ACC112 (cell line): ENCODE results near the gene C12orf57.

Experiments
- H2AFZ ChIP-seq: fragments of 200-600 bp; sonication (generic); one replicate; pipeline ENCODE4 v1.6.0; 2017; ENCODE audit warnings: antibody characterized with exemption, low read length; ENCODE audit not compliant: unreplicated experiment
- H3K27ac ChIP-seq: fragments of 200-600 bp; sonication (generic); 2 replicates; pipeline ENCODE4 v1.5.1; 2014; ENCODE audit warnings: low read depth, mild to moderate bottlenecking, antibody characterized with exemption, low read length, moderate library complexity
- H3K27me3 ChIP-seq: fragments of 200-600 bp; sonication (generic); 2 replicates; pipeline ENCODE4 v1.6.1; 2014; ENCODE audit warnings: mild to moderate bottlenecking, antibody characterized with exemption, low read length, moderate library complexity, mixed read lengths; ENCODE audit not compliant: insufficient read depth
- H3K36me3 ChIP-seq: fragments of 200-600 bp; sonication (generic); 2 replicates; pipeline ENCODE4 v1.6.1; 2016; ENCODE audit warnings: mild to moderate bottlenecking, antibody characterized with exemption, low read length, moderate library complexity, mixed read lengths; ENCODE audit not compliant: insufficient read depth
- H3K4me1 ChIP-seq: fragments of 200-600 bp; sonication (generic); one replicate; pipeline ENCODE4 v1.6.1; 2016; ENCODE audit warnings: low read length, mixed read lengths; ENCODE audit not compliant: insufficient read depth, unreplicated experiment, control insufficient read depth
- H3K4me3 ChIP-seq: fragments of 200-600 bp; sonication (generic); 2 replicates; pipeline ENCODE4 v1.5.1; 2014; ENCODE audit warnings: mild to moderate bottlenecking, low read depth, low read length
- H3K79me2 ChIP-seq: fragments of 200-600 bp; sonication (generic); one replicate; pipeline ENCODE4 v1.6.0; 2016; ENCODE audit warnings: low read length; ENCODE audit not compliant: control insufficient read depth, unreplicated experiment, insufficient read depth

C12orf57 gene

DNA sequence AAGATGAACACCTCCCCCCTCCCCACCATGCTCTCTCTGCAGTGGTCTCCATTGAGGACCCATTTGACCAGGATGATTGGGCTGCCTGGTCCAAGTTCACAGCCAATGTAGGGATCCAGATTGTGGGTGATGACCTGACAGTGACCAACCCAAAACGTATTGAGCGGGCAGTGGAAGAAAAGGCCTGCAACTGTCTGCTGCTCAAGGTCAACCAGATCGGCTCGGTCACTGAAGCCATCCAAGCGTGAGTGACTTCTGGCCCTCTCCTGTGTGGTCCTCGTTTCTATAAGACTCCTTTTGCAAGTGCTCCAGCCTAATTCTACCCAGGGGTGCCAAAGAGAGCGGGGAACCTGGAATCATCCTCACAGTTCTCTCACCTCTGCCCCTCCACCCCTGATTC is 22.3 kb upstream of the C12orf57 start:
- Histone ChIP-seq H3K27me3 (no peaks in the 10 kb centered on the region), H3K79me2 (peaks cover 2% of the 10 kb centered on the region), H2AFZ (no peak overlapping the region), H3K4me1 (peaks cover 22% of the 10 kb centered on the region), H3K36me3 (peaks cover 15% of the 10 kb centered on the region; the same call in 1 of the 2 replicates), H3K27ac (no peak overlapping the region), H3K4me3 (no peak overlapping the region)

DNA sequence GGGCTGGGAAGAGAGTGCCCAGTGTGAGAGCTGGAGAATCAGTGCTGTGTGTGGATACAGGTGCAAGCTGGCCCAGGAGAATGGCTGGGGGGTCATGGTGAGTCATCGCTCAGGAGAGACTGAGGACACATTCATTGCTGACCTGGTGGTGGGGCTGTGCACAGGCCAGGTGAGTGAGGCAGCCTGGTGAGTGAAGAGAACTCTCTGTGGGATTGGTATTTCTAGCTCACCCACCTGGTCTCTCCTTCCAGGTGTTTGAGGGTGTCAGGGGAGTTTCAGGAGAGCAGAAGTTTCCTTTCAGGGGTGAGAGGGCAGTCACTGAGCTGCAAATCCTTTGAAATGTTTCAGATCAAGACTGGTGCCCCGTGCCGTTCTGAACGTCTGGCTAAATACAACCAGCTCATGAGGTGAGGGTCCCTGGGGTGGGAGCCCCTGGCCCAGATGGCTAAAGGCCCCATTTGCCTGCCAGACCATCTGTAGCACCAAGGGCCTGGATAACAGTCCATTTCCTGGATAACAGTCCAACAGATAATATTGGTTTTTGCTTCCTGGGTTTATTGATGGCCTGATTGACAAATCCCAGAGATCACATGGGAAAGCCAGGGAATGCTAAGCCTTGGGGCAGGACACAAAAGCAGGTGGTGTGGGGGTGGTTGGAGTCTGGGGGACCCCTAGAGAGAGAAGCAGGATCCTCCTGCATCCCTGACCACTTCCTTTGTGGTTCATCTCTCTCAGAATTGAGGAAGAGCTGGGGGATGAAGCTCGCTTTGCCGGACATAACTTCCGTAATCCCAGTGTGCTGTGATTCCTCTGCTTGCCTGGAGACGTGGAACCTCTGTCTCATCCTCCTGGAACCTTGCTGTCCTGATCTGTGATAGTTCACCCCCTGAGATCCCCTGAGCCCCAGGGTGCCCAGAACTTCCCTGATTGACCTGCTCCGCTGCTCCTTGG is 21.6 kb upstream of the C12orf57 start:
- no peak overlapping the region for H3K27ac ChIP-seq
- no peak overlapping the region for H3K4me3 ChIP-seq
- no peaks in the 10 kb centered on the region for H3K27me3 ChIP-seq
- peaks cover 8% of the 10 kb centered on the region; the same call in 1 of the 2 replicates for H3K36me3 ChIP-seq
- peaks cover 9% of the 10 kb centered on the region for H3K79me2 ChIP-seq
- H2AFZ ChIP-seq, result no peak overlapping the region
- peaks cover 28% of the 10 kb centered on the region for H3K4me1 ChIP-seq

DNA sequence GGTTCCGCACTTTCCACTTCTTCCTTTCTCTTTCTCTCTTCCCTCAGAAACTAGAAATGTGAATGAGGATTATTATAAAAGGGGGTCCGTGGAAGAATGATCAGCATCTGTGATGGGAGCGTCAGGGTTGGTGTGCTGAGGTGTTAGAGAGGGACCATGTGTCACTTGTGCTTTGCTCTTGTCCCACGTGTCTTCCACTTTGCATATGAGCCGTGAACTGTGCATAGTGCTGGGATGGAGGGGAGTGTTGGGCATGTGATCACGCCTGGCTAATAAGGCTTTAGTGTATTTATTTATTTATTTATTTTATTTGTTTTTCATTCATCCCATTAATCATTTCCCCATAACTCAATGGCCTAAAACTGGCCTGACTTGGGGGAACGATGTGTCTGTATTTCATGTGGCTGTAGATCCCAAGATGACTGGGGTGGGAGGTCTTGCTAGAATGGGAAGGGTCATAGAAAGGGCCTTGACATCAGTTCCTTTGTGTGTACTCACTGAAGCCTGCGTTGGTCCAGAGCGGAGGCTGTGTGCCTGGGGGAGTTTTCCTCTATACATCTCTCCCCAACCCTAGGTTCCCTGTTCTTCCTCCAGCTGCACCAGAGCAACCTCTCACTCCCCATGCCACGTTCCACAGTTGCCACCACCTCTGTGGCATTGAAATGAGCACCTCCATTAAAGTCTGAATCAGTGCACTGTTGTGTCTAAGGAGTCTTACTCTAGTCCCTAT is 20.7 kb upstream of the C12orf57 start:
- Histone ChIP-seq H3K27ac (no peak overlapping the region), H3K27me3 (no peaks in the 10 kb centered on the region), H2AFZ (no peak overlapping the region), H3K4me3 (no peak overlapping the region), H3K4me1 (peaks cover 28% of the 10 kb centered on the region), H3K79me2 (peaks cover 15% of the 10 kb centered on the region), H3K36me3 (peaks cover 7% of the 10 kb centered on the region; the same call in 1 of the 2 replicates)

DNA sequence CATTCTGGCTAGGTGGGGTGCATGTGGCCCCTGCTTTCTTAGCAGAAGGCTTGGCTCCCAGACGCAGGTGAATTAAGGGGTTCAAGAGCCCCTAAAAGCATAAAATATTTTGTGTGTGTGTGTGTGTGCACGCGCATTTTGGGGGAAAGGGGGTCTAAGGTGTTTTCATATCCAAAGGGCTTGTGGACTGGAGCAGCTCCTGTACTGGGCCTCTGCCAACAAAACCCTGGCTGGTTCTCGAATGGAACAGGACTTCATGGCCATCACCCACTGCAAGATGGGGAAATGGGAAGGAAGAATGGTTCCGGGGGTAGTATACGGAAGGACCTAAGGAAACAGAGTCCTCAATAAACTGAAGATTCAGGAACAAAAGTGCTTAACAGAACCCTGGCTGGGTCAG is 20.0 kb upstream of the C12orf57 start:
- peaks cover 7% of the 10 kb centered on the region; the same call in 1 of the 2 replicates for H3K36me3 ChIP-seq
- peaks cover 28% of the 10 kb centered on the region for H3K4me1 ChIP-seq
- peak overlapping the region; percentile 85; the same call in 1 of the 2 replicates for H3K27ac ChIP-seq
- no peaks in the 10 kb centered on the region for H3K27me3 ChIP-seq
- no peak overlapping the region for H2AFZ ChIP-seq
- no peak overlapping the region for H3K4me3 ChIP-seq
- H3K79me2 ChIP-seq, result peaks cover 21% of the 10 kb centered on the region

DNA sequence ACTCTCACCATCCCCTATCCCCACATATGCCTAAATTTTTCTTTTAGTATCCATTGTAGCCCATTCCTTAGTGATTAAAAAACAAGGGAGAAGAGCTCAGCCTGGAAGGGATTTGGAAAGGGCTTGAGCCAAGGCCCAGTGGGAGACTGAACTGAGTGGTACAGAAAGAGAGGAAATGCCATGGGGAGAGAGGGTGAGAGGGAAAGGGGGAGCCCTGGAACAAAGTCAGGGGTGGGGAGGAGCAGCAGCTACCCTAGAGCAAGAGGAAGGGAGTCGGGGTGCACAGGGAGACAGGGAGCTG is 18.6 kb upstream of the C12orf57 start:
- H2AFZ ChIP-seq, result no peak overlapping the region
- H3K4me1 ChIP-seq, result peaks cover 36% of the 10 kb centered on the region
- H3K79me2 ChIP-seq, result peaks cover 35% of the 10 kb centered on the region
- H3K27me3 ChIP-seq, result no peaks in the 10 kb centered on the region
- no peaks in the 10 kb centered on the region for H3K36me3 ChIP-seq
- H3K27ac ChIP-seq, result peak overlapping the region; percentile 85
- H3K4me3 ChIP-seq, result 0 out of 2 replicates have a peak overlapping the region, but pooled peaks have one; percentile 7

DNA sequence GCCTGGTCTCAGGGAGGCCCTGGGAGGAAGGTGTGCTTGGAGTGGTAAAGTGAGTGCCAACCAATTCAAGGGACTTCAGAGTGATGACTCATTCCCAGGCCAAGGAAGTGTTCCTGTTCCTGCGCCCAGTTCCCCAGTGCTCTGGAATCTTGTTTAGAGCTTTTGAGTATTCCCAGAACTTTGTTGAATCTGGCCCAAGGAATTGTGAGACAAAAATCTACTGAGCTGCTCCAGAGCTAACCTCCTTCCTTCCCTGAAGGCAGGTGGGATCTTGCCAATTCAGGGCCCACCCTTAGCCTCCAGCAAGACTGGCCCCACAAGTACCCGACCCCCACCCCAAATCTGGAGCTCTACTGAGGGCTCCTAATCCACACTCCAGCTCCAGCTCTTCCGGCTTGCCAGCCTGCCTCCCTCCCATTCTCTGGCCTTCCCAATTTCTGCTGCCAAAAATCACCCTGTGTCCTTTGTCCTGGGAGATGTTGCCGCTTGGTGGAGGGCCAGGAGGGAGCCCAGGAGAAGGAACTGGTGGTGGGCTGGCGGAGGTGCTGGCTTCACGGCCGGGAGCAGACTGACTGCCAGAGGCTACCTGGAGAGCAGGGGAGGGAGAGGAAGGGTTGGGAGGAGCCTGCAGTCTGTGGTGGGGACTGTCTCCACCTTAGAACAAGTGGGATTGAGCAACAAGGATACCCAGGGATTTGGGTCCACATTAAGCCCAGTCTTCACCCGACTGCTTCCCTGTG is 18.1 kb upstream of the C12orf57 start:
- H3K4me3 ChIP-seq, result peak overlapping the region; percentile 83
- no peaks in the 10 kb centered on the region for H3K36me3 ChIP-seq
- peaks cover 38% of the 10 kb centered on the region for H3K4me1 ChIP-seq
- H3K79me2 ChIP-seq, result peaks cover 38% of the 10 kb centered on the region
- H3K27ac ChIP-seq, result peak overlapping the region; percentile 85
- no peaks in the 10 kb centered on the region for H3K27me3 ChIP-seq
- no peak overlapping the region for H2AFZ ChIP-seq

DNA sequence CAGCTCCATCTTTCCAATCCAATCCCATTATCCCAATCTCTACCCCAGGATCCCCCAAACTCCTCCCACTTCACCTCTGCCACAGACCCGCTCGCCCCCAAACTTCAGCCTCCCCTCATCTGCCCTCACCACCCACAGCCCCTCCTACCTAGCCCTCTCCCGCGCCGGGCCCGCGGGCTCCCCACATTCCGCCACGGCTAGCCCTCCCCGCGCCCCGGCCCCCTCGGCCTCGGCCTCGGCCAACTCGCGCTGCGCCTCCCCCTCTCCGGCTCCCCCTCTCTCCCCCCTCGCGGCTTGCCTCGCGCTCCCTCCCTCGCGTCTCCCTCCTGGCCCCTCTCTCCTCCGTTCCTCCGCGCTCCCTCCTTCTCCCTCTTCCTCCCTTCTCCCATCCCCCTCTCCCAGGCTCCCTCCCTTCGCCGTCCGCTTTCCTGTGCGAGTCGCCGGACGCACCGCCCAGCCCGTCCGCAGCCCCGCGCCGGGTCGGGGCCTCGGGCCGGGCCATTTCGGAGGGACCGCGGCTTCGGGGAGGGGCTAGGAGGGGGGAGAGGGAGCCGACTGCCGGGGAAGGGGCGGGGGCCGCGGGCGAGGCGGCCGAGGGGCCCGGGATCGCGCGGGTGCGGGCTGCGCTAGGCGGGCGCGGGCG is 16.3 kb upstream of the C12orf57 start, which contains the start of gene ATN1:
ATN1 (plus strand) TSS at position 581 of the 643 bp plus-strand sequence. CDS start 6,043 bp downstream, outside the sequence.
- peaks cover 49% of the 10 kb centered on the region for H3K79me2 ChIP-seq
- H3K27me3 ChIP-seq, result no peaks in the 10 kb centered on the region
- peak within 1 kb of the TSS; percentile 41 for H2AFZ ChIP-seq
- H3K4me3 ChIP-seq, result peak within 1 kb of the TSS; percentile 99
- peak within 1 kb of the TSS; percentile 85 for H3K27ac ChIP-seq
- H3K4me1 ChIP-seq, result peaks cover 48% of the 10 kb centered on the region
- H3K36me3 ChIP-seq, result peaks cover 3% of the 10 kb centered on the region; the same call in 1 of the 2 replicates

DNA sequence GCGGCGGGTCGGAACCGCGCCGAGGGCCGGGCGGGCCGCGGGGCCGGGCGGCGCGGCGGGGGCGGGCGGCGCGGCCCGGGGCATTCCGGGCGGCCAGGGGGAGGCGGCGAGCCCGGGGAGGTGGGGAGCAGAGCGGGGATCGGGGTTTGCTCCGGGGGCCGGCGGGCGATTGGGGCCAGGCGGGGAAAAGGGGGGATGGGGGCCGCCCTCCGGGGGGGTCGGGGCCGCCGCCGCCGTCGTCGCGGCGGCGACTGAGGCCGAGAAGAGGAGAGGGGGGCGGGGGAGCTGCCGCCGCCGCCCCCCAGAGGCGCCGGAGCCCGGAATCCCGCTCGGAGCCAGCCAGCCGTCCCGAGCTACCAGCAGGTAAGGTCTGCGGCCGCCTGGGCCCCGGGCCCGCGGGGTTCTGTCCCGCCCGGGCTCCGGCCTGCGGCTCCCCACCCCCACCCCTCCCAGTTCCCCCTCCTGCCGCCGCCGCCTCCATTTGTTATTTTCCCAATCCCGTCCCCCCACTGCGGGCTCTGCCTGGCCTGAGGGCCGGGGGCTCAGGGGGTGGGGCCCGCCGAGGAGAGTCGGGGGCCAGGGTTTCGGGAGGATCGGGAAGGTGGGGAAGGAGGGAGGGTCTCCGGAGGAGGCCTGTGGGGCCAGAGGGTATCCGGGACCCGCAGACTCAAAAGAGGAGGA is 15.7 kb upstream of the C12orf57 start:
- H2AFZ ChIP-seq, result no peak overlapping the region
- H3K27ac ChIP-seq, result peak overlapping the region; percentile 56
- H3K27me3 ChIP-seq, result no peaks in the 10 kb centered on the region
- H3K4me1 ChIP-seq, result peaks cover 54% of the 10 kb centered on the region
- peaks cover 7% of the 10 kb centered on the region; the same call in 1 of the 2 replicates for H3K36me3 ChIP-seq
- H3K4me3 ChIP-seq, result peak overlapping the region; percentile 99
- H3K79me2 ChIP-seq, result peaks cover 54% of the 10 kb centered on the region

DNA sequence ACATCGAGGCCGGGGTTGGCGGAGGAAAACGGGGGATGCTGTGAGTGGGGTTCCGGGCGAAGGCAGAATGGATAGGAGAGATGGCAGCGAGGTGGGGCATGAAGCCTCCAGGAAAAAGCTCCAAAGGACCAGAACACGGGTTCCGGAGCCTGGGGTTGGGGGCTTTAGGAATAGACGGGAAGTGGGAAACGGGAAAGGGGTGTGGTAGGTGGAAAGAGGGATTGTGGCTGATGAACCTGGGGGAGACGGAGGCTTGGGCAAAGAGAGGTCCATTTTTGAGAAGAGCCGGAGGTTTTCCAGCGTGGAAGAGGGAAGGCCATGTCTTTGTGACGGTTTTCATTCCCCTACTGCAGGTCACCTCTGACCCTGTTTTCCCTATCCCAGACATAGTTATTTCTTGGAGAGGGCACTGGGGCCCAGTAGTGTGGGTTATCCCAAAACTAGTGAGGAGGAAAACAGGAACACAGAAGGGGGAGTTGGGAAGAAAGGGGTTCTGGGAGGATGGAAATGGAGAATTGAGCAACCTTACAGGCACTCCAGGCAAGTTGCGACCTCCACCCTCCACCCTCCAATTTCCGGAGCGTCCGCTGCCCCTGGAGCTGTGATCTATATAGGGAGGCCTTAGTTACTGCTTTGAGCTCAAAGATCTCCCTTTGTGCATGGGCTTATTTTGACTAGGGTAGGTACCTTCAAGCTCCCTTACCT is 15.0 kb upstream of the C12orf57 start:
- Histone ChIP-seq H3K27ac (peak overlapping the region; percentile 56), H3K79me2 (peaks cover 57% of the 10 kb centered on the region), H2AFZ (no peak overlapping the region)

More for the DNA sequence above, 15.0 kb upstream of the C12orf57 start:
- Histone ChIP-seq H3K36me3 (peaks cover 7% of the 10 kb centered on the region; the same call in 1 of the 2 replicates), H3K27me3 (no peaks in the 10 kb centered on the region), H3K4me3 (peak overlapping the region; percentile 99), H3K4me1 (peaks cover 61% of the 10 kb centered on the region)
